AG09319 (cell line): Measurements from ENCODE around the gene SPATA3.

ENCODE experiments used
- DNase-seq: peaks from one replicate; pipeline ENCODE4 v3.0.0-alpha.2; 2010; ENCODE audit warnings: low read depth; ENCODE audit errors: extremely low read depth
- TF ChIP-seq, protein P1 (sequence below): IDR thresholded peaks from 2 replicates; pipeline ENCODE4 v1.5.1; 2011; ENCODE audit warnings: low read depth, mild to moderate bottlenecking, inconsistent platforms, low read length, moderate library complexity

The SPATA3 gene

DNA sequence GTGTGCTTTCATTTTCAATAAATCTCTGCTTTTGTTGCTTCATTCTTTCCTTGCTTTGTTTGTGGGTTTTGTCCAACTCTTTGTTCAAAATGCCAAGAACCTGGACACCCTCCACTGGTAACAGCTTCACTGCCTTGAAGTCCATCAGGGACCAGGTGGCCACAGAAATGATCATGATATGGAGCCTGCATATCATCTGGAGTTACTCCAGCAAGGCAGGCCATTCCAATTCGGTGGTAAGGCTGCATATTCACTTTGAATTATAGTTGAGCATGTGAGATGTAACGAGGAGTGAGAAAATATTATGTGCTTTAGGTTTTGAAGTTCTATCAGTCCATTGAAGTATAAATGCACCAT is 26.3 kb upstream of the SPATA3 start:
- TF ChIP-seq, protein P1, sequence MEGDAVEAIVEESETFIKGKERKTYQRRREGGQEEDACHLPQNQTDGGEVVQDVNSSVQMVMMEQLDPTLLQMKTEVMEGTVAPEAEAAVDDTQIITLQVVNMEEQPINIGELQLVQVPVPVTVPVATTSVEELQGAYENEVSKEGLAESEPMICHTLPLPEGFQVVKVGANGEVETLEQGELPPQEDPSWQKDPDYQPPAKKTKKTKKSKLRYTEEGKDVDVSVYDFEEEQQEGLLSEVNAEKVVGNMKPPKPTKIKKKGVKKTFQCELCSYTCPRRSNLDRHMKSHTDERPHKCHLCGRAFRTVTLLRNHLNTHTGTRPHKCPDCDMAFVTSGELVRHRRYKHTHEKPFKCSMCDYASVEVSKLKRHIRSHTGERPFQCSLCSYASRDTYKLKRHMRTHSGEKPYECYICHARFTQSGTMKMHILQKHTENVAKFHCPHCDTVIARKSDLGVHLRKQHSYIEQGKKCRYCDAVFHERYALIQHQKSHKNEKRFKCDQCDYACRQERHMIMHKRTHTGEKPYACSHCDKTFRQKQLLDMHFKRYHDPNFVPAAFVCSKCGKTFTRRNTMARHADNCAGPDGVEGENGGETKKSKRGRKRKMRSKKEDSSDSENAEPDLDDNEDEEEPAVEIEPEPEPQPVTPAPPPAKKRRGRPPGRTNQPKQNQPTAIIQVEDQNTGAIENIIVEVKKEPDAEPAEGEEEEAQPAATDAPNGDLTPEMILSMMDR: no peak
- no peak for DNase-seq

DNA sequence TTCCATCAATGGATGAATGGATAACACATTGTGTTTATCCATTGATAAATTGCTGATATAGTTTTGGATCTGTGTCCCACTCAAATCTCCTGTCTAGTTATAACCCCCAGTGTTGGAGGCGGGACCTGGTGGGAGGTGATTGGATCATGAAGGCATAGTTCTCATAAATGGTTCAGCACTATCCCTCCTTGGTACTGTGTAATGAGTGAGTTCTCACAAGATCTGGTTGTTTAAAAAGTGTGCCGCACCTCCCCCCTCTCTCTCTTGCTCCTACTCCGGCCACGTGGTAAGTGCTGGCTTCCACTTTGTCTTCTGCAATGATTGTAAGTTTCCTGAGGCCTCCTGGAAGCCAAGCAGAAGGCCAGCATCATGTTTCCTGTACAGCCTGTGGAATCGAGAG is 23.9 kb upstream of the SPATA3 start:
- TF ChIP-seq, protein P1: no peak
- DNase-seq: no peak

DNA sequence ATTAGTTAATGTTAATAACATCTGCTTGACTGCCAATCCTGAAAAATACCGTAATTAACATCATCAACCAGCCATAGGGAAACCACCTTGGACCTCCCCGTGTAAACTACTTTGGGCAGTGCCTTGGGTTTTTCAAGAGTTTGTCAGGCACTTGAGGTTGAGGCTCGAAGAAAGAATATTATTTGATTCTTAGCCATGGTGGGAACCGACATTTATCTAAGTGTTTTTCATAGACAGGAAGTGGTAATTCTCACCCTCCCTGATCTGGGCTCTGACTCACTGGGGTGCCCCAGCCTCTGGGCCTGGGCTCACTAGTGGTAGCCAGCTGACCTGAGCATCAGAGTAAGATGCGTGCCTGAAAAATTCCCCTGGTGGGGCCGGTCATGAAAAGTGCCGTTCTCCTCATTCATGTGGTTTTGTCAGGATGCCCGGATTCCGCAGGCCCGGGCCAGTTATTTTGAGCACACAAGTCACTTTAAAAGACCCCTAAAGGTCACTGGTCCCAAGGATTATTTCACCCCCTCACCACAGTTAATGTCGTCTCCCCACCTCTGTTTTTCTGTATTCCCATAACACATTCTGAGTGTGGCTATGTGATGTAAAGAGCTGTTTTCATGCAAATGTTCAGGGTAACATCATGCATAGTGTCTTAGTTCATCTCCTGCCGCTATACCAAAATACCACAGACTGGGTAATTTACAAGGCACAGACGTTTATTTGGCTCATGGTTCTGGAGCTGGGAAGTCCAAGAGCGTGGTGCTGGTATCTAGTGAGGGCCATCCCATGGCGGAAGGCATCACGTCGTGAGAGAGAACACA is 21.6 kb upstream of the SPATA3 start:
- TF ChIP-seq, protein P1: no peak
- DNase-seq: no peak

DNA sequence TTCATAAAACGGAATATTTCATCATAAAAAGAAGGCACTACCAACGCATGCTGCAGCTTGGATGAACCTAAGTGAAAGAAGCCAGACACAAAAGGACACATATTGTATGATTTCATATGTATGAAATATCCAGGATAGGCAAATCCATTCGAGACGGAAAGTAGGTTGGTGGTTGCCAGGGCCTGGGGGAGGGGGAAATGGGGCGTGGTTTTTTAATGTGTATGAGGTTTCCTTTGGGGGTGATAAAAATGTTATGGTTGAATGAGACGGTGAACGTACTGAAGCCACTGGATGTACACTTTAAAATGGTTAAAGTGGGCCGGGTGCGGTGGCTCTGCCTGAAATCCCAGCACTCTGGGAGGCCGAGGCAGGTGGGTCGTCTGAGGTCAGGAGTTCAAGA is 20.0 kb upstream of the SPATA3 start:
- no peak for DNase-seq

DNA sequence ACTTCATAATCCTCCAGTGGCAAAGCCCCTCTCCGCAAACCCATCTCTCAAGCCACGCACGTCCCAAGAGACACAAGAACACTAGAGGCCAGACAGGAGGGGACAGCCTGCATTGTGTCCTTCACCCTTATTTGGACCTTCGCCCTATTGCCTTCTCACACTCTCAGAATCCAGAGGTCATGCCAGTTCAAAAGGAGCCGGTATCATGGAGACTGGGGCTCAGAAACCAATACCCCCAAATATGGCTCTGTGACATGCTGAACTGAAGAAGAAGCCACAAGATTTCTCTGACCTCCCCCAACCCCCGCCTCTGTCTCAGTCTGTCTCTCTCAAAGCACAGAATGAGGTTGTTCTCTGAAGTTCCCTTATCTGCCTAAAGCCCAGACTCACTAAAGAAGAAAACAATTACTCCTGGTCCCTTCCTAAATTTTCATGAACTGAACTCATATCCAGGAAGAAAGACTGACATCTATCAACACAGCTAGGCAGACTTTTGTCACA is 19.2 kb upstream of the SPATA3 start:
- TF ChIP-seq, protein P1: no peak
- DNase-seq: no peak

More for the DNA sequence above, 20.0 kb upstream of the SPATA3 start:
- TF ChIP-seq, protein P1: no peak

DNA sequence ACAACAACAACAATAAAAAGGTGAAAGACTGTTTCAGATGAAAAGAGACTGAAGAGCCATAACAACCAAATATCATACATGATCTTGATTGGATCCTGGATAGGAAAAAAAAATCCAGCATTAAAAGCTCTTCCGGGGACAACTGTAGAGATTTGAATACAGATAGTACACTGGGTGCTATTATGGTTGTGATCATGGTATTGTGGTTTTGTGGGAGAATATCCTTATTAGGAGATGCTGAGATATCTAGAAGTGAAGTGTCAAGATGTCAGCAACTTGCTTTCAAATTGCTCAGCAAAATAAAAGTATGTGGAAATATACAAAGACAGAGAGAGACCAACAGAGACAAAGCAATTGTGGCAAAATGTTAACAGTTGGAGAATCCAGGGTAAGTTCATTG is 15.5 kb upstream of the SPATA3 start:
- TF ChIP-seq, protein P1: no peak
- no peak for DNase-seq

DNA sequence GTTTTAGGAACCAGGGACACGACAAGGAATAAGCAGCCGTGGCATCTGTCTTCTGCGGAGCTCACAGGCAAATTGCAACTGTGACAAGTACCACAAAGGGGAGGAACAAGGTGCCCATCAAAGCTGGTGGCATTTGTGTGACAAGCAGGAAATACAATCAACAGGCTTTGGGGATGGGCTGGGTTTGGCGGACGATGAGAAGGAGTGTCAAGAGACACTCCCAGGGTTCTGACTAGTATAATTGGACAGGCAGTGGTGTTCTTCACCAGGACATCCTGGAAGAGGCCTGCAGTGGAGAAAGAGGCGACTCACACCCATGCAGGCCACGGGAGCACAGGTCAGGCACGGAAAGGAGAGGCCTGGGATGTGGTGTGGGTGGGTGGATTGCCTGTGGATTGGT is 14.2 kb upstream of the SPATA3 start:
- TF ChIP-seq, protein P1: no peak
- DNase-seq: no peak
